H1 (cell line): Measurements from ENCODE around the gene WASF1. TPM values are rescaled to one million over a fixed set of nuclear protein-coding genes. Genes with fewer than 3 reads are reported as not detected.
A peak's percentile ranks its signal among the peaks of the same experiment; 100 is the strongest.

ENCODE experiments used
- CTCF ChIA-PET: fragments of 300-600 bp; sonication (Branson Sonifier 250); formaldehyde crosslinking; loops from one replicate; lab custom pipeline; 2021; ENCODE audit not compliant: partially characterized antibody; lab: Charles Lee
- POLR2A ChIA-PET: fragments of 300-600 bp; sonication (Branson Sonifier 250); formaldehyde crosslinking; loops from one replicate; lab custom pipeline; 2021; ENCODE audit warnings: inconsistent platforms; ENCODE audit not compliant: partially characterized antibody; lab: Charles Lee
- DNase-seq, 2 experiments: peaks; one replicate each; pipeline versions ENCODE4 v3.0.0 to v3.0.0-alpha.2; 2010 to 2022; ENCODE audit warnings: low spot score in 2 of 2, low read depth in 1 of 2, mixed read lengths in 1 of 2
- FAIRE-seq: peaks from 2 replicates; lab custom pipeline; 2011; peaks lifted over from hg19 to GRCh38; lab: Jason Lieb, UNC
- H2AFZ ChIP-seq: 2 replicates; pipeline ENCODE4 v1.8.1; 2012; ENCODE audit warnings: low read length, inconsistent platforms
- H2AK5ac ChIP-seq: 2 replicates; pipeline ENCODE4 v1.6.1; 2013; ENCODE audit warnings: low read depth, low read length
- H2BK120ac ChIP-seq: replicated peaks from 2 replicates; pipeline ENCODE3; 2013; ENCODE audit warnings: low read depth, low read length, inconsistent platforms
- H2BK12ac ChIP-seq: 2 replicates; pipeline ENCODE4 v1.6.1; 2013; ENCODE audit warnings: low read depth, low read length
- H2BK15ac ChIP-seq: 2 replicates; pipeline ENCODE4 v1.6.1; 2013; ENCODE audit warnings: low read length
- H2BK20ac ChIP-seq: 2 replicates; pipeline ENCODE4 v1.6.1; 2013; ENCODE audit warnings: low read length
- H2BK5ac ChIP-seq: 2 replicates; pipeline ENCODE4 v1.6.1; 2013; ENCODE audit warnings: low read depth, low read length
- H3K14ac ChIP-seq: 2 replicates; pipeline ENCODE4 v1.6.1; 2013; ENCODE audit warnings: inconsistent platforms; ENCODE audit not compliant: insufficient read length
- H3K18ac ChIP-seq: 2 replicates; pipeline ENCODE4 v1.6.1; 2013; ENCODE audit warnings: low read length; ENCODE audit errors: extremely low read depth
- H3K23ac ChIP-seq: 2 replicates; pipeline ENCODE4 v1.6.1; 2013; ENCODE audit warnings: inconsistent platforms; ENCODE audit not compliant: insufficient read length
- H3K23me2 ChIP-seq: 2 replicates; pipeline ENCODE4 v1.6.1; 2013; ENCODE audit warnings: low read depth, low read length
- H3K27ac ChIP-seq: 2 replicates; pipeline ENCODE4 v1.6.1; 2011; ENCODE audit warnings: low read depth, low read length, inconsistent platforms
- H3K27me3 ChIP-seq, 4 experiments: replicated peaks in 1 of 4; 1 replicate in 1 of 4; 2 replicates in 3 of 4; pipeline versions ENCODE4 v1.6.1 to v1.8.1; 2011 to 2013; ENCODE audit warnings: low read length in 3 of 4, mild to moderate bottlenecking in 3 of 4, inconsistent platforms in 2 of 4, mixed read lengths in 2 of 4, moderate library complexity in 1 of 4; ENCODE audit not compliant: control insufficient read depth in 3 of 4, insufficient read depth in 3 of 4; ENCODE audit errors: extremely low read depth in 1 of 4
- H3K36me3 ChIP-seq, 4 experiments: 2 replicates each; pipeline versions ENCODE4 v1.6.1 to v1.8.1; 2011 to 2013; ENCODE audit warnings: mild to moderate bottlenecking in 4 of 4, low read length in 3 of 4, moderate library complexity in 2 of 4, control low read depth in 1 of 4, inconsistent platforms in 1 of 4; ENCODE audit not compliant: insufficient read depth in 4 of 4, control insufficient read depth in 2 of 4
- H3K4ac ChIP-seq: replicated peaks from 2 replicates; pipeline ENCODE3; 2013; ENCODE audit warnings: low read length, low read depth, mixed read lengths, inconsistent platforms; ENCODE audit not compliant: insufficient read length
- H3K4me1 ChIP-seq, 4 experiments: replicated peaks in 1 of 4; 1 replicate in 1 of 4; 2 replicates in 3 of 4; pipeline versions ENCODE4 v1.6.1 to v1.8.1; 2011 to 2013; ENCODE audit warnings: low read length in 3 of 4, inconsistent platforms in 2 of 4, mixed read lengths in 1 of 4; ENCODE audit not compliant: insufficient read depth in 4 of 4, control insufficient read depth in 3 of 4
- H3K4me2 ChIP-seq, 2 experiments: 2 replicates each; pipeline versions ENCODE4 v1.6.1 to v1.8.1; 2011 to 2013; ENCODE audit warnings: low read depth in 2 of 2, low read length in 2 of 2, control low read depth in 1 of 2, inconsistent platforms in 1 of 2, mild to moderate bottlenecking in 1 of 2; ENCODE audit not compliant: insufficient read depth in 1 of 2
- H3K4me3 ChIP-seq, 4 experiments: fragments of 200-600, 300-600 bp in 1 of 4; sonication (generic), shearing (Covaris generic), sonication (Bioruptor Twin) in 1 of 4; 2 replicates each; pipeline versions ENCODE4 v1.5.1 to v1.8.1; 2011 to 2016; ENCODE audit warnings: low read length in 4 of 4, low read depth in 3 of 4, control low read depth in 2 of 4, inconsistent platforms in 2 of 4, mild to moderate bottlenecking in 2 of 4, mixed read lengths in 1 of 4, moderate library complexity in 1 of 4; ENCODE audit not compliant: insufficient read depth in 2 of 4; ENCODE audit errors: extremely low read depth in 1 of 4
- H3K56ac ChIP-seq: replicated peaks from 2 replicates; pipeline ENCODE3; 2013; ENCODE audit warnings: low read depth, mild to moderate bottlenecking, mixed read lengths, low read length, inconsistent platforms; ENCODE audit not compliant: insufficient read length
- H3K79me1 ChIP-seq: 2 replicates; pipeline ENCODE4 v1.6.1; 2013; ENCODE audit warnings: low read depth, low read length, control low read depth
- H3K79me2 ChIP-seq, 2 experiments: 2 replicates each; pipeline versions ENCODE4 v1.6.1 to v1.8.1; 2012 to 2013; ENCODE audit warnings: low read length in 2 of 2, mild to moderate bottlenecking in 2 of 2, inconsistent platforms in 1 of 2; ENCODE audit not compliant: insufficient read depth in 2 of 2, control insufficient read depth in 1 of 2
- H3K9ac ChIP-seq, 4 experiments: replicated peaks in 1 of 4; 1 replicate in 1 of 4; 2 replicates in 3 of 4; pipeline versions ENCODE4 v1.6.1 to v1.8.1; 2011 to 2013; ENCODE audit warnings: low read depth in 3 of 4, low read length in 3 of 4, control low read depth in 2 of 4, mild to moderate bottlenecking in 2 of 4, moderate library complexity in 2 of 4, inconsistent platforms in 1 of 4; ENCODE audit errors: extremely low read depth in 1 of 4
- H3K9me3 ChIP-seq, 2 experiments: 2 replicates each; pipeline versions ENCODE4 v1.6.1 to v1.8.1; 2012 to 2013; ENCODE audit warnings: mild to moderate bottlenecking in 2 of 2, moderate library complexity in 2 of 2, control low read depth in 1 of 2, inconsistent platforms in 1 of 2, low read depth in 1 of 2, low read length in 1 of 2, mixed read lengths in 1 of 2; ENCODE audit not compliant: insufficient read depth in 2 of 2
- H4K20me1 ChIP-seq, 2 experiments: replicated peaks in 1 of 2; 2 replicates each; pipeline versions ENCODE3 to v1.8.1; 2011 to 2013; ENCODE audit warnings: inconsistent platforms in 2 of 2, low read length in 2 of 2, mild to moderate bottlenecking in 1 of 2; ENCODE audit not compliant: insufficient read depth in 2 of 2, control insufficient read depth in 1 of 2
- H4K5ac ChIP-seq: 2 replicates; pipeline ENCODE4 v1.6.1; 2013; ENCODE audit warnings: low read length, low read depth, mixed read lengths, inconsistent platforms; ENCODE audit not compliant: insufficient read length
- H4K8ac ChIP-seq: 2 replicates; pipeline ENCODE4 v1.8.0; 2013; ENCODE audit warnings: mild to moderate bottlenecking, moderate library complexity, low read length, inconsistent platforms; ENCODE audit not compliant: insufficient read depth; ENCODE audit errors: extremely low read depth
- H4K91ac ChIP-seq: replicated peaks from 2 replicates; pipeline ENCODE3; 2013; ENCODE audit warnings: low read length, mixed read lengths, inconsistent platforms; ENCODE audit not compliant: insufficient read length
- E2F6 ChIP-seq: IDR thresholded peaks from 2 replicates; pipeline ENCODE4 v1.6.1; 2012; ENCODE audit warnings: inconsistent platforms
- EZH2 ChIP-seq: fragments of 200-600 bp; sonication (generic); IDR thresholded peaks from 2 replicates; pipeline ENCODE4 v1.7.1; 2012; ENCODE audit warnings: low read depth, mild to moderate bottlenecking, moderate library complexity, low read length, inconsistent platforms; ENCODE audit not compliant: severe bottlenecking
- RAD21 ChIP-seq, 2 experiments: IDR thresholded peaks in 1 of 2; conservative IDR thresholded peaks in 1 of 2; 2 replicates each; pipeline ENCODE4 v1.6.1; 2011; ENCODE audit warnings: low read depth in 2 of 2, low read length in 2 of 2, improper control_type of control experiment in 1 of 2, inconsistent platforms in 1 of 2, mild to moderate bottlenecking in 1 of 2, moderate library complexity in 1 of 2
- RXRA ChIP-seq: IDR thresholded peaks from 2 replicates; pipeline ENCODE4 v1.6.1; 2011; ENCODE audit warnings: low read depth, mild to moderate bottlenecking, low read length, moderate library complexity; ENCODE audit not compliant: insufficient read depth
- SIN3A ChIP-seq, 2 experiments: IDR thresholded peaks in 1 of 2; conservative IDR thresholded peaks in 1 of 2; 2 replicates each; pipeline ENCODE4 v1.6.1; 2011 to 2012; ENCODE audit warnings: low read length in 2 of 2, improper control_type of control experiment in 1 of 2, low read depth in 1 of 2, mild to moderate bottlenecking in 1 of 2
- SP4 ChIP-seq: IDR thresholded peaks from 2 replicates; pipeline ENCODE4 v1.6.1; 2012; ENCODE audit warnings: low read length, inconsistent platforms
- WGBS, 2 experiments: shearing (Covaris generic) in 1 of 2; methylation state at CpG; one replicate each; pipeline versions ENCODE4 v1.1.6 to v1.1.7; 2013 to 2015; ENCODE audit warnings: low lambda C conversion rate in 2 of 2, mixed read lengths in 2 of 2, inconsistent platforms in 1 of 2, low coverage in 1 of 2, missing lambda C conversion rate in 1 of 2; ENCODE audit not compliant: insufficient replicate concordance in 2 of 2, insufficient coverage in 1 of 2, insufficient read length in 1 of 2; ENCODE audit errors: extremely low coverage in 1 of 2, missing lambda C conversion rate in 1 of 2; 5-methylcytosine and 5-hydroxymethylcytosine counted together
- polyA plus RNA-seq, 7 experiments: library from polyadenylated mRNA; depleted of rRNA in 3 of 7; stranded (reverse) in 5 of 7; unstranded in 2 of 7; fragments of >200 nt in 5 of 7; fragments of 200-250 nt in 2 of 7; gene quantifications; 1 replicate in 5 of 7; 2 replicates in 1 of 7; 4 replicates in 1 of 7; pipeline versions ENCODE4 v1.2.1 to v1.2.3, GENCODE V29; 2011 to 2013; ENCODE audit warnings: missing spikeins in 2 of 7, mixed read lengths in 2 of 7
- total RNA-seq: library from RNA; stranded (reverse); fragmentation: NEBNext Ultra II Directional; extraction: Animal tissue kit (Norgen Biotek cat#: 25700); gene quantifications from 2 replicates; pipeline ENCODE4 v1.2.1, GENCODE V29; 2021
- TF ChIP-seq, protein P1 (sequence below): IDR thresholded peaks from 2 replicates; pipeline ENCODE4 v1.6.1; 2012; ENCODE audit warnings: low read length, inconsistent platforms

Gene WASF1
- total and polyA plus RNA-seq, 2 of the 8 experiments (the other 6 are each of a cell fraction or from before 2014, with no cell fraction given): 37.6 to 39.9 TPM

DNA sequence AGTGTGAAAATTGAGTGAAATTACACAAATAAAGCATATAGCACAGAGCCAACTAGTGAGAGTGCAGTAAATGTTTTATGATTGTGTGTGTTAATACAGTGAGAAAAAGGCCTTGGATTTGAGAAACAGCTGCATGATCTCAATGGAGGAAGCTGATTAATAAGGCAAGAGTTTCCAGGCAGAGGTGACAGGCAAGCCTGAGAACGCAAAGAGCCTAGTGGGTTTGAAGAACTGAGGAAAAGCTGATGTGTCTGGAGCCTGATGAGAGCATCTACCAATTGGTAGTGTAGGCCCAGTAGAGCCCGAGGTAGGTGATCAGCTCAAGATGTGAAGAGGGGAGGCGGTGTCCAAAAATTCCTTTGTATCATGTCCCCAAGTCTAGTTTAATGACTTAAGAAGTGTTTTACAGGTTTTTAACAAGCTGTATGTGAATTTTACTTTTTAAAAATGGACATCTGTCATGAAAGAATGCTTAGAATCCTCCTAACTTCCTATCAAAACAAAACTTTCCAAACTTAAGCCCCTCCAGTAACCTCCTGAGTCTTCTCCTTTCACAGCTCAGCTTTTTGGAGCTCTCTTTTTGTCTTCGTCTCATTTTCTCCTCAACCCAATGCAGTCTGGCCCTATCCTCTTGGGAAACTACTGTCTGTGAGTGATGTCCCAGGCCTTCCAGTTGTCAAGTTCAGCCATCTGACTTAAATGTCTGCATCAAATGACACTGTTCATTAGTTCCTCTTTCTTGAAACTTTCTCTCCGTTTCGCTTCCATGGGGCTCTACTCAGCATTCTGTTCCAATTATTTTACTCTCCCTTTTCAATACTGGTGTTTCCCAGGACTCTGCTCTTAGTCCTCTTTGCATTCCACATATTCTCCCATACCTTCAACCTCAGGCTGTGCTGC is 1.9 kb upstream of the WASF1 start:
- H4K5ac ChIP-seq: no peak overlapping the region
- no peak for FAIRE-seq
- peaks cover 8% of the 10 kb centered on the region; the same call in 1 of the 2 replicates for H3K23me2 ChIP-seq
- 81% methylated on average over 6 of the region's 6 CpGs; no CpG with 5 or more reads in 1 of the 2 experiments for WGBS, 2 experiments
- no peak overlapping the region for H2BK15ac ChIP-seq
- H2BK20ac ChIP-seq: no peak overlapping the region
- peak overlapping the region; percentile 85 to 100 (median 100) for H3K4me3 ChIP-seq
- H3K23ac ChIP-seq: no peak overlapping the region
- CTCF ChIA-PET: interaction anchor here (0.8 to 5.8 kb wide), 2 partner anchors 91 to 210 kb away, joined by 3 to 45 read pairs; no protein-coding TSS in a partner anchor
- peak overlapping the region in 2 of 4 experiments; percentile 8 to 96; a peak in 4 of 7 replicates for H3K9ac ChIP-seq
- no peak overlapping the region for H3K4ac ChIP-seq
- H4K91ac ChIP-seq: no peak overlapping the region
- DNase-seq: no peak
- no peaks in the 10 kb centered on the region for H4K20me1 ChIP-seq
- H3K79me2 ChIP-seq: peaks cover 21 to 84% of the 10 kb centered on the region in 2 experiments
- no peak overlapping the region for H3K56ac ChIP-seq
- no peaks in the 10 kb centered on the region for H3K36me3 ChIP-seq
- no peak overlapping the region for H2BK120ac ChIP-seq
- H2AFZ ChIP-seq: no peak overlapping the region
- H4K8ac ChIP-seq: no peak overlapping the region
- H3K27me3 ChIP-seq: no peaks in the 10 kb centered on the region
- no peak overlapping the region for H2AK5ac ChIP-seq
- peaks cover 6% of the 10 kb centered on the region; the same call in 1 of the 2 replicates for H3K79me1 ChIP-seq
- no peak overlapping the region for H2BK5ac ChIP-seq
- H2BK12ac ChIP-seq: no peak overlapping the region
- no peak overlapping the region for H3K27ac ChIP-seq
- peaks cover 0 to 2% (median 0%) of the 10 kb centered on the region in 4 experiments; a peak in 2 of 7 replicates for H3K4me1 ChIP-seq
- no peak overlapping the region for H3K18ac ChIP-seq
- H3K4me2 ChIP-seq: peak overlapping the region; percentile 66 to 77
- no peak overlapping the region for H3K14ac ChIP-seq
- H3K9me3 ChIP-seq: no peaks in the 10 kb centered on the region
- POLR2A ChIA-PET: interaction anchor here (1.0 kb wide), 1 partner anchor 204 kb away, joined by 3 read pairs; no protein-coding TSS in a partner anchor
- TF ChIP-seq RAD21 (IDR thresholded peaks at IDR 0.05 in 1 of 2, conservative IDR thresholded peaks at IDR 0.05 in 1 of 2; ENCODE audit: low read depth in 2 of 2, low read length in 2 of 2) (no peak), E2F6 (no peak), SP4 (no peak), EZH2 (no peak), SIN3A (conservative IDR thresholded peaks at IDR 0.05 in 1 of 2, IDR thresholded peaks at IDR 0.05 in 1 of 2; ENCODE audit: low read depth in 1 of 2, low read length in 2 of 2) (no peak), RXRA (no peak)
- TF ChIP-seq, protein P1, sequence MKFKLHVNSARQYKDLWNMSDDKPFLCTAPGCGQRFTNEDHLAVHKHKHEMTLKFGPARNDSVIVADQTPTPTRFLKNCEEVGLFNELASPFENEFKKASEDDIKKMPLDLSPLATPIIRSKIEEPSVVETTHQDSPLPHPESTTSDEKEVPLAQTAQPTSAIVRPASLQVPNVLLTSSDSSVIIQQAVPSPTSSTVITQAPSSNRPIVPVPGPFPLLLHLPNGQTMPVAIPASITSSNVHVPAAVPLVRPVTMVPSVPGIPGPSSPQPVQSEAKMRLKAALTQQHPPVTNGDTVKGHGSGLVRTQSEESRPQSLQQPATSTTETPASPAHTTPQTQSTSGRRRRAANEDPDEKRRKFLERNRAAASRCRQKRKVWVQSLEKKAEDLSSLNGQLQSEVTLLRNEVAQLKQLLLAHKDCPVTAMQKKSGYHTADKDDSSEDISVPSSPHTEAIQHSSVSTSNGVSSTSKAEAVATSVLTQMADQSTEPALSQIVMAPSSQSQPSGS: no peak
